GM20431 (cell line): ENCODE measurements around the gene RNASE11.

Source experiments
- in situ Hi-C: fragments of 300-500 bp; cut with MseI, MboI; formaldehyde crosslinking; loops from one replicate; pipeline ENCODE4 v1.15.0; 2020; ENCODE audit warnings: low sequenced_read_pairs; ENCODE audit not compliant: unreplicated experiment

Gene RNASE11

DNA sequence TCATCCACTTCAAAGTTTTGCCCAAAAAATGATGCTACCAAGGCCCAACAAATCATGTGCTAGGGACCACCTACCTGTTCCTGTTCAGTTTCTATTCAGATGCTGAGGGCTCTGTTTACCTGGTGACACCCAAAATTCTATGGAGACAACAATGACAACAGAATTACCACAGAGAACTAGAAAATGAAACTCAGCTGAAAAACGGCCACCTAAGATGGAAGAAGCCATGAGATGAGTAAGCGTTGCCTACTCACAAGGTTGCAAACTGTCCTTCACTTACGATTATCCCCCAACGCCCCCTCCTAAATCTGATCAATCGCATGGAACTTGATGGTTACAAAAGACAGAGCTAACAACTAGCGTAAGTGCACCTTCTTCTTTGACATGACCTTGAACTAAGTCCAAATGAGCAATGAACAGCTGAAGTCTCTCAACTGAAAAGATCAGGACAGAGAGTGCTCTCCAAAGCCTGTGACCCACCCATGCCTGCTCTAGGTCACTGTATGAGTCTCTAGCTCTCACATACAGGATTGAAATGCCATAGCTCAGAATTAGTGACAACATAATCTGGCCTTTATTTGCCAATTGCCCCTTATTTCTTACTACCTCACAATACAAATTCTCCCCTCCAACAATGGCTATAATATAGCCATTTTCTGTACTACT, at the start of gene RNASE11:
Gene RNASE11, minus strand, starts transcription at position 513 of the 666 bp plus-strand sequence.
- in situ Hi-C loops = no loop called here

DNA sequence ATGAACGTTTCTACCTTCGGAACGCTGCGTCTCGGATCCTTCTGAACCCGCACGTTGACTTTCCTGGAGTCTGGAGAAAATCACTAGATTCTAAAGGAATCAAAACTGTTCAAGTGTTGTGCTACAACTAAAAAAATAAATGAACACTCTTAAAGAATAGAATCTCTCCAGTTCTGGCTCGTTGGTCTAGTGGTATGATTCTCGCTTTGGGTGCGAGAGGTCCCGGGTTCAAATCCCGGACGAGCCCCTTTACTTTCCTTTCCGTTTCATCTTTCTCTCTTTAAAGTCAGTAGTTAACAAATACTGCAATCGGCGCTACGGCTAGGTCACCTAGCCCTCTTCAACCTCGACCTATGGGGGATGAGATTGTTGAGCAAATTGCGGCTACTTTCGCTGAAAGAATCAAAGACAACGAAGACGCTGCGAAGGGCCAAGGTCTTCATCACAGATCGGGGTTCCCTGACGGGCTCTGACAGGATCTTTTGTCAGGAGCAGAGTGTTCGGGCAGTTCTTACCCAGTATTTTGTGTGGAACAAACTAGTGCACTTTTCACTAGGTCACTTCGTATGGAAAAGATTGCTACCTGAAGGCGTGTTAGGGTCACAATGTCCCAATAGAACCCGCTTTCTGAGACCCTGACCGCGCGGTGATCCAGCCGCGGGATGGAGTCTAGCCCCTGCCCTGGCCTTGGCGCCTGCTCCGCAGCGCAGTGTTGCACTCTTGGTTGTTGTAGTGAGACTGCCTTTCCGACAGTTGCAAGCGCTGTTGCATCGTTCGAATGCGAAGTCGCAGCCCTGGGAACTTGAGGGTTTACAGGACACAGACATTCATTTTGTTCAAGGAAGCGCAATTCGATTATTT, 45.3 kb upstream of the RNASE11 start:
- in situ Hi-C loops = no loop called here

DNA sequence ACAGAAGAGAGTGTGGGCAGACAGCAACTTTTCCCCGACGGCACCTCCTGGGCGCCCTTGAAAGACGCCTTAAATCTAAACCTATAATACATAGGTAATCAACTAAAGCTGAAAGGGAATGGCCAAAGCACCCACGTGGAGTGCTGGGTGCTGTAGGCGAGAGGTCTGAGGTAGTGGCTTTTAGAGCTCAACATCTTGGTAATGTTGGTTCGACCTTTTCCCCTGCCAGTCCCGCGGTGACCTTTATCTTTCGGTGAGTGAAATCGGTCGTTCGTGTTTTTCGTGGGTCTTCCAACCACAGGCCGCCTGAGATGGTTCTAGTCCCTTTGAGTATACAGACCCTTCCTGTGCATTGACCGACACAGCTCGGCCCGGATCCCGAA, 44.6 kb upstream of the RNASE11 start:
- in situ Hi-C loops = no loop called here

DNA sequence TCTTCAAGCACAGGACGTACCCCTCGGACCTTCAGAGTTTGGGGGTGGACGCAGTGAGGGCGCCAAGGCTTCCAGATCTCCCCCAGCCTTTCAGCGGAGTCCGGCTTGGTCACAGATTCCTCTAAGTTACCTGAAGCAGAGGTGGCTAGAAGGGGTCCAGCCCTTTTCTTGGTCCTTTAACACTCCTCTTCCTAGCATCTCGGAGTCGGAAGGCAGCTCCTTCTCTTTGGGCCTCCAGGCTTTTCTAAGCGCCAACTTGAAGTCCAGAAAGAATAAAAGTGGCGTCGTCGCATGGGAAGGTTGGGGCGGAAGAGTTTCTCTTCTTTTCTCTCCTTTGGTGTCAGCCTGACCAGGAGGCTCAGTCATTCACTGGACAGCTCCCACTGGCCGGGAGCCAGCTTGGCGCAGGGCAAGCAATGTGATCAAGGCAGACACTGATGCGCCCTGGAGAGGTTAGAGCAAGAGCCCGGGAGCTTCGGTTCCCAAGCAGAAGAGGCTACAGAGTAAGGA, 44.1 kb upstream of the RNASE11 start:
- in situ Hi-C loops = no loop called here

DNA sequence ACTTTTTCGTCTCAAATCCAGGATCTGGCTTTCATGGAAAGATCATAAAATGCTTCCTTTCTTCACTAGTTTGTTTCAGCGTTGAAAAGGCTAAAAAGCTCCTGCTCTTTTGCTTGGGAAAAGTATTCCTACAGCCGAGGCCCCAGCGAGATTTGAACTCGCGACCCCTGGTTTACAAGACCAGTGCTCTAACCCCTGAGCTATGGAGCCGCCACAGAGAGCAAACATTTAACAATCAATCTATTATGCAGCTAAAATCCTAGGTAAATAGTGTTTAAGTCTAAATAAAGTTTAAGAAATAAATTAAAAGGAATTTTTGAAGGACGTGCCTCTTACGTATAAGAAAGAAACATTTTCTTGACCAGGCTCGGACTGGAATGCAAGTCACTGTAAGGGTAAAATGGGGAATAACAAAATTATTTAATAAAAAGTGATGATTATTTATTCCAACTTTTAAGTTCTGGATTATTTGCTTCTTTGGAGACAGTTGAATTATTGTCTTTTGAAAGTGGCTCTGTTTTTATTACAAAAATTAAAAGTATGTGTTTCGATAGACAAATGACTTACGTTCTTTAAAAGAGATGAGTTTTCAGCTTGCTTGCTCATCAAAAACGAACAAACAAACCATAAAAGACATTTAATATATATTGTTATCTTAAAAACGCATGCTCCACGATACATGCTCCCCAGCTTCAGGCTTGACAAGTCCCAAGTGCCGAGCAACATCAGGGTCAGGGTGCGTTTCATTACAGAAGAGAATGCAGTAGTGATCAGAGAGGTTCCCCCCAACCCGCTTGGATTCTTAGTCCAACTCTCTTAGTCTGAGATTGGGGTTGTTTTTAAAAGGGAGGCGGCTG, 43.5 kb upstream of the RNASE11 start:
- in situ Hi-C loops = no loop called here

DNA sequence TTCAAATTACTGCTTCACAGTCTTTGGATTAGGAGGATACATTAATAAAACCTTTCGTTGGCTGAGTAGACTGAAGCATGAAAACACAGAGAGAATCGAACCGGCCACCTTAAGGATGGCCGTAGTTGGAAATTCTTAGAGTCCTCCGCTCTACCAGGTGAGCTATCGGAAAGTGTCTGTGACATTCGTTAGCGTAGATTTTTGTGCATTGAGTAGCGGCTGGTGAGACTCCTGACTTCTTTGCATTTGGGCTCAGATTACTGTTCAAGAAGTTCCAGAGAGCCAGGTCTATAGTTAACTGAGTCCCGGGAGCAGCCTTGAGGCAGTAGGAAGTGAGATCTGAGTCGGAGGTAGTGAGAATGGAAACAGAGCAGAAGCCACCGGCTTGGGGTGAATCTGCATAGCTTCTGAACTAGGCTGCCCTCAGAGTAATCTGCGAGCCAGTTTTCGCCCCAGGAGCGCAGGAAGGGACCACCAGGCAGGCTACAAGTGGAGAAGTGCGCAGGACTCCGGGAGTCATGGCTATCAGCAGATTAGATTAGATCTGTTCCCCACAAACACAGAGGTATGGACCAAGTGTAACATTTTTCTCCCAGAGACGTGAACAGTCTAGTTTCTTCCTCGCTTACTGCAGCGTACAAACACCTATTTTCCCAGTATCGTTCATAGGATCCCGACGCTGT, 42.7 kb upstream of the RNASE11 start:
- in situ Hi-C loops = no loop called here

DNA sequence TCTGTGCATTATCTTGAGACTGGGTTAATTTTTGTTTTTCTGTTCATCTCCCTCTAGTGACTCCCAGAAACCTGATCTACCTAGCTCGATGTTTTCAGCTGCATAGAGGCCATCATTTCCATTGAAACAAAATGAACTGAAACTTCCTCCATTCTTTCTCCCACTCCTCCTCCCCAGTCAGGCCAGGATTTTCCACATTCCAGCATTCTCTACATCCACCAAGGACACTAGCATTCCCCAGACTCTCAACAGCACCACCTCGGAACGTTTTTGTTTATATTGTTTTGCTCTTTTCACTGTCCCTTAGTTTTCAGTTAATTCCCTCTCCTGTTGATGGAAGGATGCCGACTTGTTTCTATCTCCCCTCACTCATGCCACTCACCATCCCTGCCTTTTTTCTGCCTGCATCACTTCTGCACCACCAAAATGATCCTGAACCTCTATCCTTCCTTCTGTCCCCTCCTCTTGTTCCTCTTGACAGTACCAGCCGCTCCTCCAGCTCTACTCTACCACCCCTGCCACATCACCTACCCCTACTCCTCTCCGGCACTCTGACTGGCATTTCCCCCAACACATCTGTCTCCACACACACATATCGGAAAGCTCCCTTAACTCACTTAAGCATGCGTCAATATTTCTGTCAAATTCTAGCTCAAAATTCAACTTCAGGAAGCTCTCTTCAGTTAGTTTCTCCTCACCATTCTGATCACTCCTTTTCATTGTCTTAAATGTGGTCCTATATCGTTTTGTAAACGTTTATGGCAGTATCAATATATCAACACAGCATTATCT, 40.5 kb upstream of the RNASE11 start:
- in situ Hi-C loops = no loop called here

DNA sequence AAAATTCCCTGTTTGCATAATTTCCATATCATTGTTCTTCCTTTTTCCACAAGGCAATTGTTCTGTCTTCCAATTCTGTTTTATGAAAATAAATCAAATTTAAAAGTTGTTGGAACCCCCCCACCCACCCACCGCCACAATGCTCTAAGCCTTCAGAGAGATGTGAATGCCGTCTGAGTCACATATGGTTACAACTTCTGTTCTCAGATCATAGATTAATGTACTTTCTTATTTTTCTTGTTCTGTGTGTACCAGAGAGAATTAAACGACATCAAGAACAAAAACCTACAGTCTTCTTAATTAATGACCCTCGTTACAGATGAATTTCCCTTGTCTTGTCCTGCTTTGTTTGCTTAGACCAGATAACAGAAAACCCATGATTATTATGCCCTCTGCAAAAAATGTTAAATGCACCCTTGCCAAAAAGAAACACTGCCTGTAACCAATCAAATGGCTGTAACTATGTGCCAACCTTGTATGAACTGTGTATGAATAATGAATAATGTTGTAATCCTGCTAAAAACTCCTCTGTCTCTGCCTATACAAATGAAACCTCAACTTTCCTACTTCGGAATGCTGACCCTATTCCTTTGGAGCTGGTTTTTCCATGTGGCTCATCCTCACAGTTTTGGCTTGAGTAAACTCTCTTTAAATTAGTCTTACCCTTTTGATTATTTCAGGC, 39.7 kb upstream of the RNASE11 start:
- in situ Hi-C loops = no loop called here

DNA sequence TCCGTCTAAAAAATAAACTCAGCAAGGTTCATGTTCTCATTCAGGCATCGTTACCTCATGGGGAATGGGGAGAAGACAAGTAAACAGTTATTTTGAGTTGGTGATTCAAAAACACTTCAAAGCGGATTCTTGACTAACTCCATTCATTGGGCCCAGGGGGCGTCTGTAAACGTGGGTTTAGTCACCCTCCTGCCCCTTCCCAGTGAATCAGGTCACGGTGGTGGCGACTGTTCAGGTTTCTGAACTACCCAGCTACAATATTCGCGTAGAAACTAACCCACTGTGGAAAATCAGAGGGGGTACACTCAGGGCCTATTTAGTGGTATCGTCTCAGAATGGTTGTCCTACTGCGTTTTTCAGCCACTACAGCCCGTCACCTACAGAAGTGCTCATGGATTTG, 38.5 kb upstream of the RNASE11 start:
- in situ Hi-C loops = no loop called here

DNA sequence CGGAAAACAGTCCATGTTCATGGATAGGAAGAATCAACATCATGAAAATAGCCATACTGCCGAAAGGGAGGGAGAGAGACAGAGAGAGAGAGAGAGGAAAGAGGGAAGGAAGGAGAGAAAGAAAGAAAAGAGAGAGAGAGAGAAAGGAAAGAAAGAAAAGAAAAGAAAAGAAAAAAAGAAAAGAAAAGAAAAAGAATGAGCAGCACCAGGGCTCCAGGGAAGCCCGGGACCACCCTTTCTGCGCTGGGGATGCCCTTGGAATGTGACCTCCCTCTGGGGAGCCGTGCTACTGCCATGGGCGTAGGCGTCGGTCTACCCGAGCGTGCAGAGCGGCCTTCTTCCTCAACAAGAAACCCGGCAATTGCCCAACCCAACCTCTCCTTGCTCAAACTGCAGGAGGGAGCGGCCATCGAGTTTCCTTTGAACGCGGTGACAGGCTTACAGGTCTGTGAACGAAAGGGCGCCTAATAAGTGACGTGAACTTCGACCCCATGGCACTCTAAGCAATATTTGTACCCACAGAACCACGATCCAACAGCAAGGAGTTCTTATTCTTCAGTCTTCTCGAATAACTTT, 36.8 kb upstream of the RNASE11 start:
- in situ Hi-C loops = no loop called here

DNA sequence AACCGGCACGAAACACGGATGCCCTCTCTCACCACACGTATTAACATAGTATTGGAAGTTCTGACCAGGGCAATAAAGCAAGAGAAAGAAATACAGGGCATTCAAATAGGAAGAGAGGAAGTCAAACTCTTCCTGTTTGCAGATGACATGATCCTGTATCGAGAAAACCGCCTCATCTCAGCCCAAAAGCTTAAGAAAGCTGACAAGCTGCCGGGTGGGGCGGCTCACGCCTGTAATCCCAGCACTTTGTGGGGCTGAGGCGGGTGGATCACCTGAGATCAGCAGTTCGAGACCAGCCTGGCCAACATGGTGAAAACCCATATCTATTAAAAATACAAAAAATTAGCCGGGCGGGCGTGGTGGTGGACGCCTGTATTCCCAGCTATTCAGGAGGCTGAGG, 36.0 kb upstream of the RNASE11 start:
- in situ Hi-C loops = no loop called here

DNA sequence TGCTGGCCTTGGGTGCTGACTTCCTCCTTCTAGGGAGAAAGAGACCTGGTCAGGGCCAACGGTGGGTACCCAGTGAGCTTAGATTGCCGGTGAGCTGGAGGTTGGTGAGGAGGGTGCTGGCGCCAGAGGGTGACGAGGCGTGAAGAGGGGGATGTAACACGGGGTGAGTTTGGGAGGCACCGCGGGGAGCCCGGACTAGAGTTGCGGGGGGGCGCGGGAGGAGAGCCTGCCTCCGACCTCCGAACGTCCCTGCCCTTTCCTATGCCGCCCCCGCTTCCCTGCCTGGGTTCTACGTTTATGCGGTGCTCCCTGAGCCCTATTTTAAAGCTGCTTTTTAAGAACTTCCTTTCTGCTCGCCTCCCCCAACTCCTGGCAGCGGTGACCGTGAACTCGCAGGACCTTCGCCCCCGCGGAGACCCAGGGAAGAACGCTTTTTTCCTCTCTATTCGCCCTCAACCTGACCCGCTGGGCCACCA, 35.1 kb upstream of the RNASE11 start:
- in situ Hi-C loops = no loop called here

DNA sequence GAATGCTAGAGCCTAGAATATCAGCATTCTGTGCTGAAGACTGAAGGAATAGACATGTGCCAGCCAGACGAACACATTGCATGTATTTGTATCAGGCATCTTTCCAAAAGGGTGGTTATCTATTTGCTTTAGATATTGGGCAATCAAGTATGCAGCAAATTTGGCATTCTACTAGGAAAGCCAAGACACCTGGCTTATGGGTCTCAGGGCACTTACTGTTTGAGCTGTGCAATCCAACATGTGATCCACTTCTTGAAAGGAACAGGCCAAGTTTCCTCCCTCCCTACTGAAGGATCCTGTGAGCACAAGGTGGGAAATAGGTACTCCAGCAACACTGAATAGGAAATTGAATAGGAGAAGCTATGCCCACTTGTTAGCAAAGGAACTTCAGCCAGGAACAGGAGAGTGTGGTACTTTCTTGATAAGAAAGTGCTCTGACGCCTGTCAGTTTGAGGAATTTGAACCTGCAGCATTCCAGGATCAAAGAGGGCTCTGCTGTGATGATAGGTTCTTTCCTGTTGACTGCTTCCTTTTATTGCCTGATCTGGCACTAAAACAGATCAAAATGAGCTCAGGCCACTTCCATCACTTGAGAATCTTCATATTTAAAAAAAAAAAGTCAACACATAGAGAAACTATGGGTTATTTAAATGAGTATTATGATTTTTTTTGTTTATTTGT, 33.1 kb upstream of the RNASE11 start:
- in situ Hi-C loops = no loop called here

DNA sequence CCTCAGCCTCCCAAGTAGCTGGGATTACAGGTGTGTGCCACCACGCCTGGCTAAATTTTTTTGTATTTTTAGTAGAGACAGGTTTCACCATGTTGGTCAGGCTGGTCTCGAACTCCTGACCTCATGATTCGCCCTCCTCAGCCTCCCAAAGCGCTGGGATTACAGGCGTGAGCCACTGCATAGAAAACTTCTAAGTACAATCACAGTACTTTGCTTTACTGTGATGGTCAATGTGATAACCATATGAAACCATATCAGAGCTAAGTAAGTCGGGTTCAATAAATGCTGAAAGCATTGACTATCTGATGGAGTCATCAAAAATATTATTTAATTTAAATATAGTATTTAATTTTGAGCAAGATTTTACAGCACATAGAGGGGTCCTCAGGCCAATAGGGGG, 31.9 kb upstream of the RNASE11 start:
- in situ Hi-C loops = loop anchor here (10.0 kb wide), 1 partner anchor 65 kb away; the partner anchor contains the start of genes ANG and RNASE4

DNA sequence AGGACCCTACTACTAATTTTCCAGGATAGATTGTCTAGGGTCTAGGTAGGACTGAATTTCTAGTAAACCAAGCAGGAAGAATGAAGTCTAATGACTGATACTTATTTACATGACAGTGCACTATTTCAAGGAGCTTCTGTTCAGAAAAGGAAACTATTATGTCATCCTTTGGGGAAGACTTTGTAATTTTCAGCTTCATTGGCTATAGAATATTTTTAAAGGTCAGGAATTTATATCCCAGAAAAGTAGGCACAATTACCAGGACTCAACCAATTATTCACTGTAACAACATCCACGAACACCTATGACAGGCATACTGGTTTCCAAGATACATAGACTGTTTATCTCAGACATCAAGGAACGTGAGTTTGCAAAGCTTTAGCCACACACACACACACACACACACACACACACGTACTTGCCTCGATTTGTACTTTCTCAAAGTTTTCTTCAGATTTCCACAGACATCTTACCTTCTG, 30.5 kb upstream of the RNASE11 start:
- in situ Hi-C loops = loop anchor here (10.0 kb wide), 1 partner anchor 66 kb away; the partner anchor contains the start of genes ANG and RNASE4

DNA sequence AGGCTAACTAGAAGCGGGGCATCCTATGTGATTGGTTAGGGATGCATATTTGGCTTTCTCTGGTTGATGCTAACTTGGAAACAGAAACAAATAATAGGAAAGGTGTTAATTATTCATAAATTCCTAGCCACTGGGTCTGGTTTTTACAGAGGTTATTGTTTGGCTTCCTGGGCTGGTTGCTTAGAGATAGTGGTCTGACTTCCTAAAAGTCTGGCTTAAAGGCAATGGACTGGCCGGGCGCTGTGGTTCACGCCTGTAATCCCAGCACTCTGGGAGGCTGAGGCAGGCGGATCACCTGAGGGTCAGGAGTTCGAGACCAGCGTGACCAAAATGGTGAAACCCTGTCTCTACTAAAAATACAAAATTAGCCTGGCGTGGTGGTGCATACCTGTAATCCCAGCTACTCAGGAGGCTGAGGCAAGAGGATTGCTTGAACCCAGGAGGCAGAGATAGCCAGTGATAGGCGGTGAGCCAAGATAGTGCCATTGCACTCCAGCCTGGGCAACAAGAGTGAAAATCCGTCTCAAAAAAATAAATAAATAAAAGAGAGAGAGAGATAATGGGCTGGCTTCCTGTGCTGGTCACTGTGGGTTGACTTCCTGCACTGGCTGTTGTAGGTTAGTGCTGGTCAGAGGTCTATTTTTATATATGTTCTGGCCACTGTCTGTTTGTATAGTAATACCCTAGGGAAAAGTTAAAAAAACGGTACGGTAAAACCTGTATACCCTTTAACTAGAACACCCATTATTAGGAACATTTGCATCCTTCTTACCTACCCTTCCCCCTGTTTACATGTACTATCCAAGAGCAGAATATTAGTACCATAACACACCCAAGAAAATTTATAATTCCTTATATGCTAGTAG, 29.6 kb upstream of the RNASE11 start:
- in situ Hi-C loops = loop anchor here (10.0 kb wide), 1 partner anchor 67 kb away; the partner anchor contains the start of genes ANG and RNASE4
